HCT116 (cell line): ENCODE data around the gene STK36.

Source experiments
- CTCF ChIP-seq, 3 experiments: fragments of 200-600 bp in 1 of 3; sonication (generic) in 1 of 3; IDR thresholded peaks in 2 of 3; conservative IDR thresholded peaks in 1 of 3; 2 replicates each; pipeline ENCODE4 v1.5.1; 2012 to 2017; ENCODE audit warnings: low read depth in 2 of 3, low read length in 2 of 3, antibody characterized with exemption in 1 of 3, borderline replicate concordance in 1 of 3, control low read depth in 1 of 3, mild to moderate bottlenecking in 1 of 3, mixed read lengths in 1 of 3, mixed run types in 1 of 3, moderate library complexity in 1 of 3; ENCODE audit not compliant: insufficient read depth in 1 of 3
- JUND ChIP-seq: IDR thresholded peaks from 2 replicates; pipeline ENCODE4 v1.6.1; 2012
- POLR2A ChIP-seq: IDR thresholded peaks from 2 replicates; pipeline ENCODE4 v1.7.0; 2011; ENCODE audit warnings: borderline replicate concordance; ENCODE audit not compliant: insufficient read depth, insufficient read length; ENCODE audit errors: extremely low read depth
- POLR2AphosphoS5 ChIP-seq: IDR thresholded peaks from 2 replicates; pipeline ENCODE4 v1.6.1; 2011; ENCODE audit warnings: mild to moderate bottlenecking, low read depth, low read length, moderate library complexity

- TF ChIP-seq POLR2A: no peak
- TF ChIP-seq CTCF (IDR thresholded peaks at IDR 0.05 in 2 of 3, conservative IDR thresholded peaks at IDR 0.05 in 1 of 3; ENCODE audit: borderline replicate concordance in 1 of 3, insufficient read depth in 1 of 3, low read depth in 2 of 3, low read length in 2 of 3): no peak
- no peak for TF ChIP-seq JUND
- TF ChIP-seq POLR2AphosphoS5: no peak
These were observed 51.2 kb downstream of the STK36 start for GRCh38 chr2:218722876-218723785.
